Measurements from ENCODE around the gene TRIM66.

The TRIM66 gene

GRCh38 chr11:8634498-8634897, 48.0 kb downstream of the TRIM66 start:
- H3K27me3 ChIP-seq (ENCODE audit: insufficient read depth, low read depth, severe bottlenecking), result no peaks in the 10 kb centered on the region
- no peak overlapping the region for H3K27ac ChIP-seq
- no peaks in the 10 kb centered on the region for H3K9me3 ChIP-seq (ENCODE audit: severe bottlenecking)
- no peaks in the 10 kb centered on the region for H3K36me3 ChIP-seq
- no peak overlapping the region for H3K4me3 ChIP-seq (ENCODE audit: low read depth, low read length)
- DNase-seq, result no peak
- no peak for TF ChIP-seq CTCF (IDR thresholded peaks at IDR 0.05; ENCODE audit: low read depth, low read length)

GRCh38 chr11:8631395-8632118, 50.9 kb downstream of the TRIM66 start:
- Histone ChIP-seq H3K4me3 (ENCODE audit: low read depth, low read length) (no peak overlapping the region), H3K27ac (no peak overlapping the region), H3K36me3 (no peaks in the 10 kb centered on the region), H3K9me3 (ENCODE audit: severe bottlenecking) (no peaks in the 10 kb centered on the region), H3K27me3 (ENCODE audit: insufficient read depth, low read depth, severe bottlenecking) (no peaks in the 10 kb centered on the region)
- no peak for TF ChIP-seq CTCF (IDR thresholded peaks at IDR 0.05; ENCODE audit: low read depth, low read length)
- no peak for DNase-seq

- no peak for DNase-seq
- no peaks in the 10 kb centered on the region for H3K36me3 ChIP-seq
- TF ChIP-seq CTCF (IDR thresholded peaks at IDR 0.05; ENCODE audit: low read depth, low read length), result no peak
These were observed 57.8 kb downstream of the TRIM66 start for GRCh38 chr11:8624698-8625097.

GRCh38 chr11:8621147-8621546, 61.3 kb downstream of the TRIM66 start:
- H3K27me3 ChIP-seq (ENCODE audit: insufficient read depth, low read depth, severe bottlenecking), result no peaks in the 10 kb centered on the region
- no peak for TF ChIP-seq CTCF (IDR thresholded peaks at IDR 0.05; ENCODE audit: low read depth, low read length)
- no peaks in the 10 kb centered on the region for H3K36me3 ChIP-seq
- no peaks in the 10 kb centered on the region for H3K9me3 ChIP-seq (ENCODE audit: severe bottlenecking)
- no peak overlapping the region for H3K27ac ChIP-seq
- no peak for DNase-seq
- H3K4me3 ChIP-seq (ENCODE audit: low read depth, low read length), result no peak overlapping the region

More at GRCh38 chr11:8624698-8625097, 57.8 kb downstream of the TRIM66 start:
- Histone ChIP-seq H3K9me3 (ENCODE audit: severe bottlenecking) (no peaks in the 10 kb centered on the region), H3K27me3 (ENCODE audit: insufficient read depth, low read depth, severe bottlenecking) (no peaks in the 10 kb centered on the region), H3K4me3 (ENCODE audit: low read depth, low read length) (no peak overlapping the region), H3K27ac (no peak overlapping the region)

DNA sequence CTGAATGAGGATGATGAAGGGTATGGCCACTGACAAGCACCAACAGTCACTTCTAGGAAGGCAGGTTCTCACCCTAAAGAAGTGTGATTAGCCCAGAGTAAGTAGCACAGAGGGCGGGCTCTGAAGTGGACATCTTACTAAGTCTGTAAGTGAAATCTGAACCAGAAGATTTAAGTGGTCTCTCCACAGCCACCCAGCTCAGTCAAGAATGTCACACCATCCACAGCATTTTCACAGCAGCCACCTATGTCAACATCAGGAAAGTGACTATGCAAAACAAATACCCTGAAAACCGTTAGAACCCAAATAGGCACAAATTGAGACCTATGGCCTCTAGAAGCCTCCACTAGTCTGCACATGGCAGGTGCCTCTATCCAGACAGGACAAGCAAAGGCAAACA, 65.4 kb downstream of the TRIM66 start:
- no peak for DNase-seq
- TF ChIP-seq CTCF (IDR thresholded peaks at IDR 0.05; ENCODE audit: low read depth, low read length), result no peak
- no peaks in the 10 kb centered on the region for H3K9me3 ChIP-seq (ENCODE audit: severe bottlenecking)
- no peaks in the 10 kb centered on the region for H3K27me3 ChIP-seq (ENCODE audit: insufficient read depth, low read depth, severe bottlenecking)
- H3K27ac ChIP-seq, result no peak overlapping the region
- no peaks in the 10 kb centered on the region for H3K36me3 ChIP-seq
- H3K4me3 ChIP-seq (ENCODE audit: low read depth, low read length), result no peak overlapping the region
